HG02973 (cell line): ENCODE data around the gene BCL2L2.
"Not testable (repeated sequence)": the region's sequence is repeated elsewhere in the genome, so short reads cannot be mapped to it uniquely, and the experiment has no call there.

ENCODE experiments used
- ATAC-seq: cut with Tn5 transposase; IDR thresholded peaks from one replicate; pipeline ENCODE4 v1.9.1; 2021; ENCODE audit warnings: moderate library complexity; ENCODE audit not compliant: unreplicated experiment

BCL2L2 gene

DNA sequence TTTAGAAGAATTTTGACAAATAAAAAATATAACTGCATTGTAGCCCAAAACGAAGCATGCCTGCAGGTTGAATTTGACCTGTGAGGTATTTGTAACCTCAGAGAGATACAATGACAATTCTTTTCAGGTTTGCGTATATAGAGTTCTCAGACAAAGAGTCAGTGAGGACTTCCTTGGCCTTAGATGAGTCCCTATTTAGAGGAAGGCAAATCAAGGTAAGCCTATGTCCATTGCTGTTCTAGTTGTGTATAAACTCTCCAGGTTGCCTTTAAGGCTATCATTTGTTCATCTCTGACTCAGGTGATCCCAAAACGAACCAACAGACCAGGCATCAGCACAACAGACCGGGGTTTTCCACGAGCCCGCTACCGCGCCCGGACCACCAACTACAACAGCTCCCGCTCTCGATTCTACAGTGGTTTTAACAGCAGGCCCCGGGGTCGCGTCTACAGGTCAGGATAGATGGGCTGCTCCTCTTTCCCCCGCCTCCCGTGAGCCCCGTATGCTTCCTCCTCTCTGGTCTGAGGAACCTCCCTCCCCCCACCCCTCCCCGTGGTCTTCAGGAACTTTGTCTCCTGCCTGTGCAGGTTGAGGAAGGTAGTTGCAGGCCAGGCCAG is 17.3 kb downstream of the BCL2L2 start:
- ATAC-seq: no peak

DNA sequence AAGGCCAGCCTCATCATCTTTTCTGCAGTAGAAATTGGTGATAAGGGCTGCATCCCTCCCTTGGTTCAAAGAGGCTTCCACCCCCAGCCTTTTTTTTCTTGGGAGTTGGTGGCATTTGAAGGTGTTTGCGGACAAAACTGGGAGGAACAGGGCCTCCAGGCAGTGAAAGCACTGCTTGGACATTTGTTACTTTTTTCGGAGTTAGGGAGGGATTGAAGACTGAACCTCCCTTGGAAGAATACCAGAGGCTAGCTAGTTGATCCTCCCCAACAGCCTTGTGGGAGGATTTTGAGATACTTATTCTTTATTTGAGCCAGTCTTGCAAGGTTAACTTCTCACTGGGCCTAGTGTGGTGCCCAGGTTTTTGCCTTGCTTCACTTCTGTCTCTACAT is 17.8 kb downstream of the BCL2L2 start:
- no peak for ATAC-seq

DNA sequence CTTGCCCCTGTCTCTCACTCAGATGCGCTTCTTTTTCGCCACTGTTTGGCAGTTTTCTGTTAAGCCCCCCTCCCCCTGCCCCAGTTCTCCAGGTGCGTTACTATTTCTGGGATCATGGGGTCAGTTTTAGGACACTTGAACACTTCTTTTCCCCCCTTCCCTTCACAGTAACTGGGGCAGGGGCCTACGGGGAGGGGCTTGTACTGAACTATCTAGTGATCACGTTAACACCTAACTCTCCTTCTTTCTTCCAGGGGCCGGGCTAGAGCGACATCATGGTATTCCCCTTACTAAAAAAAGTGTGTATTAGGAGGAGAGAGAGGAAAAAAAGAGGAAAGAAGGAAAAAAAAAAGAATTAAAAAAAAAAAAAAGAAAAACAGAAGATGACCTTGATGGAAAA is 18.4 kb downstream of the BCL2L2 start:
- ATAC-seq: no peak

DNA sequence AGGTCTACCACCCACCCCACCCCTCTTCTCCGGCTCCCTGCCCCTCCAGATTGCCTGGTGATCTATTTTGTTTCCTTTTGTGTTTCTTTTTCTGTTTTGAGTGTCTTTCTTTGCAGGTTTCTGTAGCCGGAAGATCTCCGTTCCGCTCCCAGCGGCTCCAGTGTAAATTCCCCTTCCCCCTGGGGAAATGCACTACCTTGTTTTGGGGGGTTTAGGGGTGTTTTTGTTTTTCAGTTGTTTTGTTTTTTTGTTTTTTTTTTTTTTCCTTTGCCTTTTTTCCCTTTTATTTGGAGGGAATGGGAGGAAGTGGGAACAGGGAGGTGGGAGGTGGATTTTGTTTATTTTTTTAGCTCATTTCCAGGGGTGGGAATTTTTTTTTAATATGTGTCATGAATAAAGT is 19.1 kb downstream of the BCL2L2 start:
- ATAC-seq: not testable (repeated sequence)

DNA sequence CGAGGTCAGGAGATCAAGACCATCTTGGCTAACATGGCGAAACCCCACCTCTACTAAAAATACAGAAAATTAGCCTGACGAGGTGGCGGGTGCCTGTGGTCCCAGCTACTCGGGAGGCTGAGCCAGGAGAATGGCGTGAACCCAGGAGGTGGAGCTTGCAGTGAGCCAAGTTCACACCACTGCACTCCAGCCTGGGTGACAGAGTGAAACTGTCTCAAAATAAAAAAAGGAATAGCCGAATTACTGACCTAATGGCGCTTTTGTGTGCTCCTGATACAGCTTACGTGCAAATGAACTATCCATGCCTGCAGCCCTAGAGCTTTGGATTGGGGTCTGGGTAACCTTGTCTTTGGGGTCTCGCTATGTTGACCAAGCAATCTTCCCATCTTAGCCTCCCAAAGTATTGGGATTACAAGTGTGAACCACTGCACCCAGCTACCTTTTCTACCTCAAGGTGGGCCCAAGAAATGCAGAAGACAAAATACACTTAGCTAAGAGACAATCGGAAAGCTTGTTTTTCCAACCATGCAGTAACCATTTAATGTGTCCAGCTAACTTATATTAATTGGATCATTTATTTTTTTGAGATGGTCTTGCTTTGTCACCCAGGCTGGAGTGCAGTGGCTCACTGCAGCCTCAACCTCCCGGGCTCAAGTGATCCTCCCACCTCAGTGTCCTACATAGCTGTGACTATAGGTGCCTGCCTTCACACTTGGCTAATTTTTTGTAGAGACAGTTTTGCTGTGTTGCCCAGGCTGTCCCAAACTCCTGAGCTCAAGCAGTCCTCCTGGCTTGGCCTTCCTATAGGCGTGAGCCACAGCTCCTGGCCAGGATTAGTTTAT is 20.1 kb downstream of the BCL2L2 start:
- ATAC-seq: no peak

DNA sequence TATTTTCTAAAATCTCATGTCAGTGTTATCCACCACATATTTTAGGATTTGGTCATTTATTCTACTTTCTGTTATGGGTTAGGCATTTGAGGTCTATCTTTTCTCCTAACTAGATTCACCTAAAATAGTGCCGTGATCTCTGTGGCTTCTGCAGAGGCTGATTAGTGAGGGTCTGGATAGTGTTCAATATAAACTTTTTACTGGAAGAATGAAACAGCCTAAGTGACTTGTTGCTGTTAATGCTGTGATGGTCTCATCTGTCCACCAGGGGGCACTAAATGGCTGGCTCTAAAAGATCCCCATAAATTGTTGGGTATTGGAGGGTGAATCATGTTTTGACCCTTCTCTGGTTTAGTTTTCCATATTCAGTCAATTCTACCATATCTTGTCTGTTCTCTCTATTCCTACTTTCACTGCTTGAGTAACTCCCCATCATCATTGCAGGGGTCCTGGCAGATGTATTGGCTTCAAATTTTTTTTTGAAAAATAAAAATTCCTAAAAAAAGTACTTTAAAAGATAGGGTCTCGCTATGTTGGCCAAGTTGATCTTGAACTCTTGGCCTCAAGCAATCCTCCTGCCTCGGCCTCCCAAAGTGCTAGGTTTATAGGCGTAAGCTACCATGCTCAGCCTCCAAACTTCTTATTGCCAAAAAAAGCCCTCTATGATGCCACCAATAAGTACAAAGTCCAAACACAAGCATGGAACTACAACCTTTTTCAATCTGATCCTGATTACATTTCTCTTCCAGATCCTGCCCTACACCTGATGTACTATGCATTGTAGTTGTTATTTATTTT is 21.5 kb downstream of the BCL2L2 start:
- no peak for ATAC-seq

DNA sequence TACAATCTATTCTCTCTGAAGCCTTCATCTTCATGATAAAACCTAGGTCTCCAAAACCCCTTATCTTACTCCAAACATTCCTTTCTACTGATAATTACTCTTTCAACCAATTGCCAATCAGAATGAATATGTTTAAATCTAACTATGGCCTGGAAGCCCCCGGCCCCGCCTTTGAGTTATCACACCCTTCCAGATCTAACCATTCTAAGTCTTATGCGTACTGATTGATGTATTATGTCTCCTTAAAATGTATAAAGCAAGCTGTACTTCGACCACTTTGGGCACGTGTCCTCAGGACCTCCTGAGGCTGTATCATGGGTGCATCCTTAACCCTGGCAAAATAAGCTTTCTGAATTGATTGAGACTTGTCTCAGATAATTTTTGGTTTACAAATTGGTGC is 29.0 kb downstream of the BCL2L2 start:
- ATAC-seq: no peak

DNA sequence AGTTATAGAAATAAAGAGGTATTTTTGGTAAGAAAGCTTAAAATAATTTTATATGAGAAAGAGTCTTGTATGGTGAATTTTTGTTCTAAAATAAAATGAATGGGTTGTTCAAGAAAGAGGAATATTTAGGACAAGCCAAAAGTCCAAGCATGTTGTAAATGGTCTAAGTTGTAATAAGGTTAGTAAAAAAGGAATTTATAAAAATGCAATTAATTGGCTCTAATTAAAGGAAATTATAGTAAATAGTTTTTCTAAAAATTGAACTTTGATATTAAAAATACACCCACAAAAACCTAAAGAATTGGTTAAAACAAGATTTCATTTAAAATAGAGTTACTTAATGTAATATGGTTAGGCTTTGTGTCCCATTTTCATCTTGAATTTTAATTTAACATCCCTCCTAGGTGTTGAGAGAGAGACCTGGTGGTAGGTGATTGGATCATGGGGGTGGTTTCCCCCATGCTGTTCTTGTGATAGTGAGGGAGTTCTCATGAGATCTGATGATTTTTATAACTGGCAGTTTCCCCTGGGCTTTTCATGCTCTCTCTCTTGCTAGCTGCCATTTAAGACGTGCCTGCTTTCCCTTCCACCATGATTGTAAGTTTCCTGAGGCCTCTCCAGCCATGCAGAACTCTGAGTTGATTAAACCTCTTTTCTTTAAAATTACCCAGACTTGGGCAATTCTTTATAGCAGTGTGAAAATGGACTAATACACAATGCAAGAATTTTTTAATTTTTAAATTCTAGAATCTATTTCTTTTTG is 33.1 kb downstream of the BCL2L2 start:
- ATAC-seq: no peak

DNA sequence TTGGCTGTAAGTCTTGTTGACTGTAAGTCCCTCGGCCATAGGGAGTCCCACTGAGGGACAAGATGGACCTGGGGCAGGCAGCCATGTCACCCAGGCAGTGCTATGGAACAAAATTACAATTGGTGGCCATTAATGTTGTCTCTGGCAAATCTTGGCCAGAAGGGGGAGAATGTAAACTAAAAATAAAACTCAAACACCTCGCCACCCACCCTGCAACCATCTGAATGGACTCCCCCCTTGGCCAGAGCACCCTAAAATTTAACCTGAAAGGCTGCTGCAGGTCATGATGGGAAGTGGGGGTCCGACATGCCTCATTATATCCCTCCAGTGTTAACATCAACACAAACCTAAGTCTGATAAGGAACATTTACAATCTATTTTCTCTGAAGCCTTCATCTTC is 37.8 kb downstream of the BCL2L2 start:
- no peak for ATAC-seq

DNA sequence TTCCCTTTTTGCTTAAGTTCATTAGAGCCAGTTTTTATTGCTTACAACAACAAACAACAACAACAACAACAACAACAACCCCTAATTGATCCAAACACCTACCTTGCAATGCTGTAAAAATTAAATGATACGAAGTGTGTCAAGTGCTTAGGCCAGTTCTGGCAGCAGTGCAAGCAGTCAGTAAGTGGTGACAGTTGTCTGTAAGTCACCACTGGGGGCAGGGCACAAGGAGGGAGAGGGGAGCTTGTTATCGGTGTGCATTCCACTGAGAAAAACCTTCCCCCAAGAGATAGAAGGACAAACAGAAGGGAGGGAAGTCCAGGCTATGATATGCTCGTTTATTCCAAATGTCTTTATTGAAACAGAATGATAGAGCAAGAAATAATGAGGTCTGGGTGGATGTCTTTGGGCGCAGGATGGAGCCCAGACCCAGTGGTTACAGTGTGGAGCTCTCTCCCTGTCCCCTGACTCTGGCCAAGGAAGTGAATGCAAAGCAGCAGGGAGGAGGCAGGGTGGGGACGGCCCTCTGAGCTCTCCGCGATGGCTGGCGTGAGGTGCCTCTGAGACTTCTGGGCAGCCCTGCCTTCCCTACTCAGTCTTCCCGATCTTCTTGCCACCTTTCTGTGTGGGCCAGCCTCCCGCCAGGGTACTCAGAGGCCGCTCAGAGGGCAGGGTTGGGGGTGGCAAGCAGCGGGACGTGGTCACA is 39.5 kb downstream of the BCL2L2 start:
- ATAC-seq: no peak

DNA sequence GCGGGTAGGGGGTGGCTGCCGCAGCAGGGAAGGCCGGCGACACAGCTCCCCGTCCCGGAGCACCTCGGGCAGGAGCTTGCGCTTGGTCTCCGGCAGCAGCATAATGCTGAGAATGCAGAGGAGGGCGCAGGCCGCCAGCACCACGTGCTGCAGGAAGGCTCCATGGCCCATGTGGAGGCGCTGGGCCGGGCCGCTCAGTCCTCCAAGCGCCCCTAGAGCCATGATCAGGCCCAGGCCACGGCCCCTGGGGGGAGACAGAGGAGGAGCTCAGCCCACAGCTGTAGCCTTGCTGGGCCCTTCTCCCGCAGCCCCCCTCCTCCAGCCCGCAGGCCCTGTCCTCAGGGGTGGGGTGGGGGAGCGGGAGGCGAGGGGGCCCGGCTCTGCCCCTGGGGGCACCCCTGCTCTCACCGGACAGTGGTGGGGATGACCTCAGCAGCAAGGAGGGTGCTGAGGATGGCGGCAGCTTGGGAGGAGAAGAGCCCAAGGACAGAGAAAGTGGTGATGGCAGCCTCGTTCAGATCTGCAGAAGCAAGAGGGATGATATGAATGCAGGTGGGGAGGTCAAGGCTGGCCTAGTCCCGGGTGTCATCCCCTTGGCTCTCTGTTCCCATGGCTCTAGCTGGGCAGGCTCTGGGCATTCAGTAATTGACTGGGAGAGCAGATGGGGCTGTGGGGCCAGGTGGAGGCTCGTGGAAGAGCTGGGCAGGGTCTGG is 40.2 kb downstream of the BCL2L2 start:
- no peak for ATAC-seq

DNA sequence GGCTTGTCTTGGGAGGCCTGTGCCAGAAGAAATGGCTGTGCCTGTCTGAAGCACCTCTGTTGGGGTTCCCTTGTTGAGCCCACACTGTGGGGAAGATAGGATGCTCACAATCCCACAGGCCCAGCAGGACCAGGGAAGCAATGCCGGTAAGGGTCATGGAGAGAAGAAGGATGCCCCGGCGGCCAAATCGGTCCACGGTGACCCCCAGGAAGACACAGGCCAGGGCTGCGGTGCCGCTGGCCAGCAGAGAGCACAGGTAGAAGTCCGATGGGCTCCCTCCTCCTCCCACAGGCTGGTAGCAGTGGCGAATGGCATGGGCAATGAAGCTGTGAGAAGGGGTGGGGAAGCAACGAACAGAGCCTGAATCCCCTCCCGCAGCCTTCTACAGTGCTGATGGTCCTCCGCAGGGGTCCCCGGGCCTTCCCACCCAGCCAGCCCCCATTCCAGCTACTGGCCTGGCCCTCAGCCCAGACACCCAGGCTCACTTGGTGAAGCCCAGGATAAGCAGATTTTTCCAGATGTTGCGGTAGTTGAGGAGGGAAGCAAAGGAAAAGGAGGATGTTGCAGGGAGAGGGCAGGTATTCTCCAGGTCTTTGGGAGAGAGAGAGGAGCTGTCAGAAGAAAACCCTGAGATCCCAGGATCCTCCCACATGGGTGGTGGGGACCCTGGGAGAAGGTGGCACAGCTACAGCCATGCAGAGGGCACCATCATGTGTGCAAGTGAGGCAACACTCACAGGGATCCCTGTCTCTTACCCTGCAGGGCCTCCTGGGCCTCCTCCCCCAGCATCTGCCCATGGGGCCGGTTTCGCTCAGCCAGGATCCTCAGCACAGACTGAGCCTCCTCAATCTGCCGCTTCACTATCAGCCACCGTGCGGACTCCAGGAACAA is 41.0 kb downstream of the BCL2L2 start:
- ATAC-seq: no peak

DNA sequence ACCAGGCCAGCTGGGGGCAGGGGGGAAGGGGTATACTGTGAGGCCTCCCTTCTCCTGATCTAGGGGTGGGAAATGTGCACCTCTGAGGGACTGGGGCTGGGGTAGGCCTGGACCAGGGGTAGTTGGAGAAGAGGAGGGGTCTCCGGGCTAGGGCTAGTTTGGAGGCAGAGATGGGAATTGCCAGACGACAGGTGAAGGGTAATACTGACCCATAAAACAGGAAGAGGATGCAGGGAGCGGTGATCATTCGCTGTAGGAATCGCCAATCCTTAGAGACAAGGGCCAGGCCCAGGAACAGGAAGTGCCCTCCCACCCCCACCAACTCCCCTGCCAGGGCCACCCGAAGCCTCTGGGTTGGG is 41.6 kb downstream of the BCL2L2 start:
- ATAC-seq: no peak

DNA sequence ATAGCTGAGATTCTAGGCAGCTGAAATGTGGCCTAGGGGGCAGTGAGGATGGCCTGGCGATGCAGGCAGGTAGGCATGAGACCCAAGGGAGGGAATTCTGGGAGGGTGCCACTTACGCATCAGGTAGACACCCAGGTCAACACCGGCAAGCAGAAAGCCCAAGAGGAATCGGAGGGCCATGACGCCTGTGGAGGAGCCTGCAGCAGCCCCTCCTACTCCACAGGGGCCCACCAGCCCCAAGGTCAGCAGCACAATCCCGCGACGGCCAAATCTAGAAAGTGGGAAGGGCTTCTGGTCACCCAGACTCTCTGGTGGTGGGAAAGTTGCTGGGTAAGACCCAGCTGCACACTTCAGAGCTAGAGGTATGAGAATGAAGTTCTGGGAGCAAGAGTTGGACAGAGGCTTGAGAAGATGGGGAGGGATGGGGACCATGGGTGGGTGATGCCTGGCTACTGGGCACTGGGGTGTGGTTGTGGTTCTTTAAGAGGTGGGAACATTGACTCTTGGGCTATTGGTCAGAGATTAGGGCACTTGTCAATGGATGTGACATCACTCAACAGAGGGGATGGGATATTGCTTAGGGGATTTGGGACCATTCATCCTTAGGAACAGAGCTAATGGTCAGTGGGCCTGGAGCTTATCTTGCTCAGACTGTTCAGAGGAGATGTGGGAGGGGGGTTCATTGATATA is 42.7 kb downstream of the BCL2L2 start:
- no peak for ATAC-seq

DNA sequence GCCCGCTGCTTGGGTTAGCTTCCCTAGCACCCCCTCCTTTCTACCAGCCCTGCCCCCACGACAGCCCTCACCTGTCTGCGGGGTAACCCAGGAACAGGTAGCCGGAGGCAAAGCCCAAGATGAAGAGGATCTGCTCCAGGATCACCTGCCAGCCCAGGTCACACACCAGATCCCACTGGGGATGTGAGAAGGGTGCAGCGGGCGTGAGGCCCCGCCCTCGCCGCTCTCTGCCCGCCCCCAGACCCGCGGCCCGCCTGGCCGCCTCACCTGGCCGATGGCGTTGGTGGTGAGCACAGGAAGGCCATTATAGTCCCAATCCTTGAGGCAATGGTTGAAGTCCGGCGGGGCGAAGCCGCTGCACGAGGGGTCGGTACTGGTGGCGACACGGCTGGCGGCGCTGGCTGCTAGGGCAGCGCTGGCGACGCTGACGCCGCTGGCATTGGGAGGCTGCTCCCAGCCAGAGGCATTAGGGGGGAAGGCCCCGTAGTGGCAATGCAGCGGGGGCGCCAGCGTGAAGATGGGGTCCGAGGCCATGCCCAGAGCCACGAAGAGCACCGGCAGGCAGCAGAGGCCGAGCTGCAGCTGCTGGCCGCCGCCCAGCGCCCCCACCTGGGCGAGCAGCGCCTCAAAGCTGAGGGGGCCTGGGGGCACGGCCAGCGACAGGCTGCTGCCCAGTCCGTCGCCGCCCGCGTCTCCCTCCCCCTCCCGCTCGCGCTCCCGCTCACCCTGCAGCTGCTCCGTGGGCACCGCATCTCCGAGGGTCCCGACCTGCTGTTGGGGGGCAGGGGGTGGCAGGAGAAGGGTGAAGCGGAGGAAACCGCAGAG is 45.3 kb downstream of the BCL2L2 start:
- no peak for ATAC-seq

DNA sequence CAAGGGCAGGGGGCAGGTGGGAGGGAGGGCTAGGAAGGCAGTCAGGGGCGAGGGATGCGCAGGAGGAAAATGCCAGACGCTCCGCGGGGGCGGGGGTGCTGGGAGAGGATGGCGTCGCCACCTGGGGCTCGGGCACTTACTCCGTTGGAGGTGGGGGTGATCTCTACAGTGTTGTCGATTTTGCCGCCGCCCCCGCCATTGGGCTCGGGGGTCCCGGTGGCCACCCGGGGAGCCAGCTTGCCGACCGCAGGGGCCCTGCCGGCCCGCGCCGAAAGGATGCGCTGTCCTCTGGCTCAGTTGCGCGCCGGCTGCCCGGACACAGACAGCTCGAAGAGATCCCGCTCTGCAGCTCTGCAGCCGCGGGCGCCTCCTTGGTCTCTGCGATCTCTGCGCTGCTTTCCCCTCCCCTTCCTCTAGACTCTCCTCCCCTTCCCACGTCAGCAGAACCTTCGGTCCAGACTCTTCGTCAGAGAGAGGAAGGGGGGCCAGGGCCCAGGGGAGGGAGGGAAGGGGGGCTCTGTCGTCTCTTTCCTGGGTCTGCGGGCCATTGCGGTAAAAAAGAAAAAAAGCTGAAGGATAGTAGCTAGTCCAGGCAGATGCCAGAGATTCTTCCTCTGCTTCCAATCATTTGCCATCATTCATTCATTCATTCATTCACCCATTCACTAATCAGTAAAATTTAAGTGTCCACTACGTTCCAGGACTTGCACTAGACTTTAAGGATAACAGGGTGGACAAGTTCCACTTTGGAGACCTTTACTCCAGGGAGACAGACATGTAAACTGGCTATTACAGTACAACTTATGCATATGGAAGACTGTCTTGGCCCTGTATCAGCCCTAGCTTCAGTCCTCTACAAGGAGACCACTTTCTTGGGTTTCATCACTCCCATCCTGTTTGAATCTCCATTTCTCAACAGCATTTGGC is 46.1 kb downstream of the BCL2L2 start, which contains the start of gene SLC22A17:
SLC22A17 (minus strand) TSS at position 382 of the 927 bp plus-strand sequence.
- no peak for ATAC-seq
